Loucy (cell line): ENCODE results near the gene ZNF205.

Experiments
- H2AFZ ChIP-seq: fragments of 200-600 bp; sonication (generic); 2 replicates; pipeline ENCODE4 v1.6.0; 2016; ENCODE audit warnings: antibody characterized with exemption, mild to moderate bottlenecking, low read length, moderate library complexity
- H3F3A ChIP-seq: fragments of 200-600 bp; 2 replicates; pipeline ENCODE4 v1.6.0; 2016; ENCODE audit warnings: antibody characterized with exemption, low read depth, mild to moderate bottlenecking
- H3K27me3 ChIP-seq: fragments of 200-600 bp; sonication (generic); 2 replicates; pipeline ENCODE4 v1.6.1; 2014; ENCODE audit warnings: low read length, mild to moderate bottlenecking; ENCODE audit not compliant: insufficient read depth, poor library complexity, severe bottlenecking
- H3K36me3 ChIP-seq: fragments of 200-600 bp; sonication (generic); 2 replicates; pipeline ENCODE4 v1.6.1; 2016; ENCODE audit warnings: low read length; ENCODE audit not compliant: insufficient read depth
- H3K4me1 ChIP-seq: fragments of 200-600 bp; sonication (generic); 2 replicates; pipeline ENCODE4 v1.5.1; 2014; ENCODE audit warnings: low read length, mild to moderate bottlenecking; ENCODE audit not compliant: insufficient read depth, poor library complexity, severe bottlenecking
- H3K4me2 ChIP-seq: fragments of 200-600 bp; sonication (generic); 2 replicates; pipeline ENCODE4 v1.6.0; 2014; ENCODE audit warnings: antibody characterized with exemption, low read length, low read depth, mild to moderate bottlenecking; ENCODE audit not compliant: poor library complexity, severe bottlenecking
- H3K4me3 ChIP-seq: fragments of 200-600 bp; sonication (generic); 2 replicates; pipeline ENCODE4 v1.5.1; 2014; ENCODE audit warnings: low read length, mild to moderate bottlenecking, mixed read lengths; ENCODE audit not compliant: poor library complexity, severe bottlenecking
- H3K79me2 ChIP-seq: fragments of 200-600 bp; sonication (generic); 2 replicates; pipeline ENCODE4 v1.6.1; 2014; ENCODE audit warnings: low read length; ENCODE audit not compliant: insufficient read depth
- H3K9ac ChIP-seq: fragments of 200-600 bp; sonication (generic); 2 replicates; pipeline ENCODE4 v1.6.0; 2014; ENCODE audit warnings: mild to moderate bottlenecking, low read depth, low read length, moderate library complexity; ENCODE audit not compliant: poor library complexity, severe bottlenecking
- H3K9me2 ChIP-seq: fragments of 200-600 bp; sonication (generic); replicated peaks from 2 replicates; pipeline ENCODE4 v1.6.1; 2016; ENCODE audit warnings: low read depth, low read length, mixed read lengths
- H3K9me3 ChIP-seq: fragments of 200-600 bp; sonication (generic); 2 replicates; pipeline ENCODE4 v1.6.1; 2014; ENCODE audit warnings: mild to moderate bottlenecking, antibody characterized with exemption, low read length, low read depth; ENCODE audit not compliant: insufficient read depth
- H4K20me1 ChIP-seq: fragments of 200-600 bp; sonication (generic); 2 replicates; pipeline ENCODE4 v1.6.0; 2014; ENCODE audit warnings: antibody characterized with exemption, low read length, mild to moderate bottlenecking; ENCODE audit not compliant: insufficient read depth, poor library complexity, severe bottlenecking
- EZH2phosphoT487 ChIP-seq: fragments of 200-600 bp; IDR thresholded peaks from 2 replicates; pipeline ENCODE4 v1.6.1; 2018; ENCODE audit warnings: antibody characterized with exemption, mild to moderate bottlenecking, moderate library complexity, borderline replicate concordance
- TF ChIP-seq, protein P1 (sequence below): fragments of 200-600 bp; sonication (generic); conservative IDR thresholded peaks from 2 replicates; pipeline ENCODE4 v1.5.1; 2014; ENCODE audit warnings: mild to moderate bottlenecking, antibody characterized with exemption, low read length

The ZNF205 gene

DNA sequence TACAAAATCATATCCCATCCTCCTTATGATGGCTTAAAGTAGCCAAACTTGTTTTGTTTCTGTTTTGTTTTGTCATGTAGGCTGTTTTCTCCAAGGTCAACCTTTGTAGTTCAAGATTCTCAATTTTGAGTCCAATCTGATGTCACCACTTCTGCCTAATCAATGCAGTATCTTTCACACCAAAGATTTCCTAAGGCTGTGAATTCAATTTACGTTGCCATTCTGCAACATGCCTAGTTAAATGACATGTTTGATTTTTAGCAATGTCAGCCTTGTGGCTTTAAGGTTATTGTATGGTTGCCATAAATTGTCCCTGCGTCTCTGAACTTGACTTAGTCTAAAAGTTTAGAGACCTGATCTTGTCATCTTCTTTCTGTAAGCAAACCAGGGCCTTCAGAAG is 42.8 kb downstream of the ZNF205 start:
- Histone ChIP-seq H3K9ac (no peak overlapping the region), H2AFZ (no peak overlapping the region), H3K4me3 (no peak overlapping the region), H4K20me1 (no peaks in the 10 kb centered on the region), H3K27me3 (no peaks in the 10 kb centered on the region), H3K9me3 (no peaks in the 10 kb centered on the region), H3K4me2 (no peak overlapping the region), H3K9me2 (no peaks in the 10 kb centered on the region), H3K36me3 (no peaks in the 10 kb centered on the region), H3K79me2 (0 out of 2 replicates have a peak, but pooled peaks cover 3% of the 10 kb centered on the region), H3K4me1 (no peaks in the 10 kb centered on the region), H3F3A (peaks cover 7% of the 10 kb centered on the region)
- TF ChIP-seq, protein P1, sequence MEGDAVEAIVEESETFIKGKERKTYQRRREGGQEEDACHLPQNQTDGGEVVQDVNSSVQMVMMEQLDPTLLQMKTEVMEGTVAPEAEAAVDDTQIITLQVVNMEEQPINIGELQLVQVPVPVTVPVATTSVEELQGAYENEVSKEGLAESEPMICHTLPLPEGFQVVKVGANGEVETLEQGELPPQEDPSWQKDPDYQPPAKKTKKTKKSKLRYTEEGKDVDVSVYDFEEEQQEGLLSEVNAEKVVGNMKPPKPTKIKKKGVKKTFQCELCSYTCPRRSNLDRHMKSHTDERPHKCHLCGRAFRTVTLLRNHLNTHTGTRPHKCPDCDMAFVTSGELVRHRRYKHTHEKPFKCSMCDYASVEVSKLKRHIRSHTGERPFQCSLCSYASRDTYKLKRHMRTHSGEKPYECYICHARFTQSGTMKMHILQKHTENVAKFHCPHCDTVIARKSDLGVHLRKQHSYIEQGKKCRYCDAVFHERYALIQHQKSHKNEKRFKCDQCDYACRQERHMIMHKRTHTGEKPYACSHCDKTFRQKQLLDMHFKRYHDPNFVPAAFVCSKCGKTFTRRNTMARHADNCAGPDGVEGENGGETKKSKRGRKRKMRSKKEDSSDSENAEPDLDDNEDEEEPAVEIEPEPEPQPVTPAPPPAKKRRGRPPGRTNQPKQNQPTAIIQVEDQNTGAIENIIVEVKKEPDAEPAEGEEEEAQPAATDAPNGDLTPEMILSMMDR, result no peak
- no peak for TF ChIP-seq EZH2phosphoT487

DNA sequence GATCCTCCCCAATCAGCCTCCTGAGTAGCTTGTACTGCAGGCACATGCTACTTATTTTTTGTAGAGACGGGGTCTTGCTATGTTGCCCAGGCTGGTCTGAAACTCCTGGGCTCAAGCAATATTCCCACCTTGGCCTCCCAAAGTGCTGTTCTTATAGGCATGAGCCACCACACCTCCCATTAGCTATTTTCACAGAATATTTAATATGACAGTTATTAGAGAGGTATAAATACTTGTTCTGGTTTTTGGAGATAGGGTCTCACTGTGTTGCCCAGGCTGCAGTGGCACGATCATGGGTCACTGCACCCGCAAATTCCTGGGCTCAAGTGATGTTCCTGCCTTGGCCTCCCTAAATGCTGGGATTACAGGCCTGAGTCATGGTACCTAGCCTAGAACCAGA is 43.6 kb downstream of the ZNF205 start:
- H3K9me3 ChIP-seq, result no peaks in the 10 kb centered on the region
- peaks cover 4% of the 10 kb centered on the region for H3F3A ChIP-seq
- H3K4me3 ChIP-seq, result no peak overlapping the region
- TF ChIP-seq, protein P1, result no peak
- TF ChIP-seq EZH2phosphoT487, result no peak
- no peak overlapping the region for H2AFZ ChIP-seq
- H3K9me2 ChIP-seq, result no peaks in the 10 kb centered on the region
- H3K36me3 ChIP-seq, result no peaks in the 10 kb centered on the region
- no peak overlapping the region for H3K4me2 ChIP-seq
- no peaks in the 10 kb centered on the region for H3K4me1 ChIP-seq
- H3K79me2 ChIP-seq, result 0 out of 2 replicates have a peak, but pooled peaks cover 3% of the 10 kb centered on the region
- H3K9ac ChIP-seq, result no peak overlapping the region
- no peaks in the 10 kb centered on the region for H3K27me3 ChIP-seq
- no peaks in the 10 kb centered on the region for H4K20me1 ChIP-seq

DNA sequence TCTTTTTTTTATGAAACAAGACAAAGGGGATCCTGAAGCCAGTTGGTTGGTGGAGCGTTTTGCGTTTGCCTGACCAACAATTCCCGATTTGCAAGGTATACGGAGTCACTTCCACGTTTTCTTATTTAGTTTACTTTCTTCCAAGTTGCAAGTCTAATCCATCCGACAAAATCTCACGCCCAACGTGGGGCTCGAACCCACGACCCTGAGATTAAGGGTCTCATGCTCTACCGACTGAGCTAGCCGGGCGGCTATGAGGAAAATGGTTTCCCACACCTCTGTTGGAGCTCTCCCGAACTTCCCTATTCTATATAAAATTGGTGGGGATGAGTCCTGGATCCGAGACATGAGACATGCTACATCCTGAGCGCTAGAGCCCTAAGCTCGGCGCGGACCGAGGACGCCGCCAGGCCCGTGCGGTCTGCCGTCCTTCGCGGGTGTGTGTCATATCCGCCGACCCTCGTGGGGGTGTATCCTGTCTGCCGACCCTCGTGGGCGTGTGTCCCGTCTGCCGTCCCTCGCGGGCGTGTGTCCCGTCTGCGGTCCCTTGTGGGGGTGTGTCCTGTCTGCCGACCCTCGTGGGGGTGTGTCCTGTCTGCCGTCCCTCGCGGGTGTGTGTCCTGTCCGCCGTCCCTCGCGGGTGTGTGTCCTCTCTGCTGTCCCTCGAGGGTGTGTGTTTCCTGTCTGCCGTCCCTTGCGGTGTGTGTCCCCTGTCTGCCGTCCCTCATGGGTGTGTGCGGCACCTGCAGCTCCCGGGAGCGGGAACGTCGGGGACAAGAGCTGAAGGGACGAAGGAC is 45.0 kb downstream of the ZNF205 start:
- Histone ChIP-seq H2AFZ (no peak overlapping the region), H3K4me1 (no peaks in the 10 kb centered on the region), H3K27me3 (no peaks in the 10 kb centered on the region), H3K9me2 (no peaks in the 10 kb centered on the region), H3K4me2 (peak overlapping the region; percentile 68), H3K36me3 (no peaks in the 10 kb centered on the region), H3K9ac (no peak overlapping the region), H4K20me1 (no peaks in the 10 kb centered on the region), H3K79me2 (0 out of 2 replicates have a peak, but pooled peaks cover 3% of the 10 kb centered on the region), H3K4me3 (no peak overlapping the region), H3F3A (peaks cover 2% of the 10 kb centered on the region), H3K9me3 (no peaks in the 10 kb centered on the region)
- TF ChIP-seq, protein P1, result no peak
- no peak for TF ChIP-seq EZH2phosphoT487
